Esophagus muscularis mucosa (tissue), 4 donors: ENCODE measurements around the gene SAMD5. TPM values are rescaled to one million over a fixed set of nuclear protein-coding genes. Genes with fewer than 3 reads are reported as not detected.

Source experiments
- DNase-seq: peaks from one replicate; pipeline ENCODE4 v3.0.0-alpha.2; 2017; ENCODE audit errors: extremely low spot score
- H3K27ac ChIP-seq, 4 donors: fragments of 200-600 bp; sonication (generic); replicated peaks in 1 of 4; 1 replicate in 3 of 4; 2 replicates in 1 of 4; pipeline ENCODE4 v1.5.1; 2016 to 2019; ENCODE audit warnings: mild to moderate bottlenecking in 1 of 4
- H3K27me3 ChIP-seq, 4 donors: fragments of 200-600 bp; sonication (generic); one replicate each; pipeline versions ENCODE4 v1.5.1 to v1.6.0; 2016 to 2019
- H3K36me3 ChIP-seq, 4 donors: fragments of 200-600 bp; sonication (generic); one replicate each; pipeline ENCODE4 v1.5.1; 2016 to 2019
- H3K4me1 ChIP-seq, 4 donors: fragments of 200-600 bp; sonication (generic); one replicate each; pipeline ENCODE4 v1.5.1; 2016 to 2019
- H3K4me3 ChIP-seq, 4 donors: fragments of 200-600 bp; sonication (generic); 1 replicate in 2 of 4; 2 replicates in 2 of 4; pipeline ENCODE4 v1.5.1; 2016 to 2019; ENCODE audit warnings: mild to moderate bottlenecking in 4 of 4, moderate library complexity in 1 of 4
- H3K9me3 ChIP-seq, 4 donors: fragments of 200-600 bp; sonication (generic); 1 replicate in 3 of 4; 2 replicates in 1 of 4; pipeline ENCODE4 v1.5.1; 2016 to 2019
- CTCF ChIP-seq, 3 experiments: fragments of 200-600 bp in 2 of 3; fragments of 450-650 bp in 1 of 3; sonication (generic) in 2 of 3; IDR thresholded peaks; one replicate each; pipeline ENCODE4 v1.5.1; 2017 to 2019; ENCODE audit warnings: antibody characterized with exemption in 3 of 3, mild to moderate bottlenecking in 2 of 3, moderate library complexity in 1 of 3
- EP300 ChIP-seq: sonication (generic); formaldehyde crosslinking; IDR thresholded peaks from one replicate; pipeline ENCODE4 v1.6.1; 2017; ENCODE audit warnings: antibody characterized with exemption
- POLR2A ChIP-seq: fragments of 450-650 bp; IDR thresholded peaks from one replicate; pipeline ENCODE4 v1.6.1; 2017; ENCODE audit warnings: antibody characterized with exemption, moderate library complexity, mild to moderate bottlenecking, low read depth
- POLR2AphosphoS5 ChIP-seq, 2 donors: sonication (generic); formaldehyde crosslinking; IDR thresholded peaks; one replicate each; pipeline ENCODE4 v1.6.1; 2017; ENCODE audit warnings: antibody characterized with exemption in 2 of 2
- WGBS: methylation state at CpG from one replicate; pipeline ENCODE4 v1.1.5; 2018; 5-methylcytosine and 5-hydroxymethylcytosine counted together
- intact Hi-C: fragments of 100-400 bp; cut with DNase I; formaldehyde crosslinking; loops from one replicate; pipeline ENCODE4 v1.15.1; 2023
- total RNA-seq, 4 donors: library from RNA; depleted of rRNA; stranded (reverse); fragments of >200 nt; gene quantifications; one replicate each; pipeline versions ENCODE4 v1.1.0 to v1.2.1, GENCODE V29; 2016

SAMD5 gene
- total RNA-seq, 4 donors from 2014 or later, result 0.42 to 0.86 (median 0.64) TPM

GRCh38 chr6:147503587-147503986 lies 4.9 kb upstream of the SAMD5 start:
- Histone ChIP-seq H3K9me3 (no peaks in the 10 kb centered on the region), H3K4me1 (peaks cover 13 to 23% (median 21%) of the 10 kb centered on the region in 4 donors), H3K27ac (no peak overlapping the region), H3K4me3 (no peak overlapping the region), H3K36me3 (no peaks in the 10 kb centered on the region), H3K27me3 (peaks cover 0 to 79% (median 19%) of the 10 kb centered on the region in 4 donors)
- 74% methylated on average over 3 of the region's 3 CpGs for WGBS
- no peak for DNase-seq
- TF ChIP-seq POLR2AphosphoS5 (IDR thresholded peaks at IDR 0.05) (no peak), EP300 (no peak), CTCF (IDR thresholded peaks at IDR 0.05) (no peak), POLR2A (no peak)
- intact Hi-C loops, result loop anchor here (10.0 kb wide), 1 partner anchor 961 kb away; no protein-coding TSS in a partner anchor

- DNase-seq, result no peak
- 94% methylated on average over 2 of the region's 2 CpGs for WGBS
- H3K9me3 ChIP-seq, result no peaks in the 10 kb centered on the region
- no peak overlapping the region for H3K4me3 ChIP-seq
- intact Hi-C loops, result loop anchor here (10.0 kb wide), 1 partner anchor 960 kb away; no protein-coding TSS in a partner anchor
- peaks cover 13 to 33% (median 31%) of the 10 kb centered on the region in 4 donors for H3K4me1 ChIP-seq
- TF ChIP-seq POLR2AphosphoS5 (IDR thresholded peaks at IDR 0.05) (no peak), EP300 (no peak), CTCF (IDR thresholded peaks at IDR 0.05) (no peak), POLR2A (no peak)
- H3K36me3 ChIP-seq, result no peaks in the 10 kb centered on the region
- H3K27me3 ChIP-seq, result peaks cover 0 to 92% (median 19%) of the 10 kb centered on the region in 4 donors
- no peak overlapping the region for H3K27ac ChIP-seq
These were observed 3.6 kb upstream of the SAMD5 start for GRCh38 chr6:147504848-147505247.

- peak overlapping the region; percentile 58 to 68 (median 60) for H3K4me3 ChIP-seq
- TF ChIP-seq EP300, result no peak
- TF ChIP-seq CTCF (IDR thresholded peaks at IDR 0.05), result peak; percentile 65 to 86 (median 77)
These were observed 1.8 kb upstream of the SAMD5 start for GRCh38 chr6:147506704-147507114.

GRCh38 chr6:147507162-147508041 lies 1.1 kb upstream of the SAMD5 start:
- intact Hi-C loops, result loop anchor here (10.0 kb wide), 1 partner anchor 957 kb away; no protein-coding TSS in a partner anchor
- TF ChIP-seq EP300 (no peak), POLR2AphosphoS5 (IDR thresholded peaks at IDR 0.05) (no peak)
- Histone ChIP-seq H3K27ac (peak overlapping the region; percentile 23 to 63 (median 46)), H3K36me3 (no peaks in the 10 kb centered on the region), H3K4me3 (peak overlapping the region; percentile 58 to 68 (median 60)), H3K9me3 (no peaks in the 10 kb centered on the region), H3K4me1 (peaks cover 13 to 33% (median 31%) of the 10 kb centered on the region in 4 donors), H3K27me3 (peaks cover 0 to 87% (median 19%) of the 10 kb centered on the region in 4 donors)
- no peak for DNase-seq
- 6% methylated on average over 9 of the region's 52 CpGs for WGBS

More at GRCh38 chr6:147506704-147507114, 1.8 kb upstream of the SAMD5 start:
- 0% methylated on average over 13 of the region's 30 CpGs for WGBS
- H3K36me3 ChIP-seq, result no peaks in the 10 kb centered on the region
- no peak overlapping the region for H3K27ac ChIP-seq
- H3K27me3 ChIP-seq, result peaks cover 0 to 94% (median 19%) of the 10 kb centered on the region in 4 donors
- no peaks in the 10 kb centered on the region for H3K9me3 ChIP-seq
- intact Hi-C loops, result loop anchor here (1.0 to 10.0 kb wide), 2 partner anchors 660 to 958 kb away; no protein-coding TSS in a partner anchor
- peaks cover 13 to 33% (median 31%) of the 10 kb centered on the region in 4 donors for H3K4me1 ChIP-seq
- DNase-seq, result no peak

GRCh38 chr6:147508866-147509608 lies 547 bp downstream of the SAMD5 start:
- 3% methylated on average over 44 of the region's 73 CpGs for WGBS

More at GRCh38 chr6:147508866-147509608, 547 bp downstream of the SAMD5 start:
- intact Hi-C loops, result loop anchor here (10.0 kb wide), 1 partner anchor 956 kb away; no protein-coding TSS in a partner anchor
- DNase-seq, result no peak
- peak overlapping the region; percentile 58 to 68 (median 60) for H3K4me3 ChIP-seq
- TF ChIP-seq EP300 (no peak), POLR2AphosphoS5 (IDR thresholded peaks at IDR 0.05) (no peak), POLR2A (no peak), CTCF (IDR thresholded peaks at IDR 0.05) (no peak)
- H3K27me3 ChIP-seq, result peaks cover 0 to 72% (median 19%) of the 10 kb centered on the region in 4 donors
- no peaks in the 10 kb centered on the region for H3K36me3 ChIP-seq
- peaks cover 13 to 33% (median 31%) of the 10 kb centered on the region in 4 donors for H3K4me1 ChIP-seq
- H3K9me3 ChIP-seq, result no peaks in the 10 kb centered on the region
- H3K27ac ChIP-seq, result peak overlapping the region in 1 of 4 donors; percentile 63
